ENCODE measurements around the gene S100A12. TPM values are rescaled to one million over a fixed set of nuclear protein-coding genes. Genes with fewer than 3 reads are reported as not detected.

Gene S100A12
- total and polyA plus RNA-seq, 9 of the 15 experiments (the other 6 are each of a cell fraction or from before 2014, with no cell fraction given): not detected

DNA sequence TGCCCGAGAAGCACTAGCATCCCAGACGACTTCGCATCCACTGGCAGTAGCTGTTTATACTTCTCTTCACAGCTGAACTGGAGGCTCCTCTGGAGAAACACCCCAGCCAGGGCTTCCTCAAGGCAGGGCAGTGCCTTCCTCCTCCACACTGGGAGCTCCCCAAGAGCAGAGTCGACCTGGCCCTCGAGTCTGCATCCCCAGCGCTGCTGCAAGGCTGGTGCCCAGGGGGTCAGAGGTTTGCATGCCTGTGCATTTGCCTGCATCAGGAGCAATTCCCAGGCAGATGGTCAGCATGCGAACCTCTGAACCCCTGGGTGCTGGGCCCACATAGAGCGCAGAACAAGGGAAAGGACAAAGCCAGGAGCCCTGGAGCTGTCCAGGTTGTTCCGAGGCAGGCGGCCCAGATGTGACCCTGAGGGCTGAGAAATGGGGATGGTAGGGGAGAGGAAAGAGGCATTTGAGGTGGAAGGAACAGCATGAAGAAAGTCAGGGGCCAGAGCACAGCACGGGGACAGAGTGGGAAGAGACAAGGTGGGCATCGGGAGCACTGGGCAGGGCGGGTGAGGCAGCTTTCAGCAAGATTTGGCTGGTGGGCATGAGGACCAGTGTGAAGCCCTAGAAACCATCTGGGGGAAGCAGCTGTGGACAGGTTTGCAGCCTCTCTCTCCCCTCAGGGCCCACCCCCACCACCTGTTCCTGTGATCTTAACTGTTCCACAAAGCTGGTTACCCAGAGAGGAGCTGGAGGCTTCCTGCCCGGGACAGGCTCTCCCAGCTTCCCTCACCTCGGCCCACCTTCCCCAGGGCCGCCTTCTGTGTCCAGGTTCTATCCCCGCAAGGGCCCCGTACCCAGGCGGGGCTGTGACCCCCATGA lies 21.9 kb upstream of the S100A12 start (continued):
- TF ChIP-seq KLF1 (tag; IDR thresholded peaks at IDR 0.05): no peak
- TF ChIP-seq, protein P1, sequence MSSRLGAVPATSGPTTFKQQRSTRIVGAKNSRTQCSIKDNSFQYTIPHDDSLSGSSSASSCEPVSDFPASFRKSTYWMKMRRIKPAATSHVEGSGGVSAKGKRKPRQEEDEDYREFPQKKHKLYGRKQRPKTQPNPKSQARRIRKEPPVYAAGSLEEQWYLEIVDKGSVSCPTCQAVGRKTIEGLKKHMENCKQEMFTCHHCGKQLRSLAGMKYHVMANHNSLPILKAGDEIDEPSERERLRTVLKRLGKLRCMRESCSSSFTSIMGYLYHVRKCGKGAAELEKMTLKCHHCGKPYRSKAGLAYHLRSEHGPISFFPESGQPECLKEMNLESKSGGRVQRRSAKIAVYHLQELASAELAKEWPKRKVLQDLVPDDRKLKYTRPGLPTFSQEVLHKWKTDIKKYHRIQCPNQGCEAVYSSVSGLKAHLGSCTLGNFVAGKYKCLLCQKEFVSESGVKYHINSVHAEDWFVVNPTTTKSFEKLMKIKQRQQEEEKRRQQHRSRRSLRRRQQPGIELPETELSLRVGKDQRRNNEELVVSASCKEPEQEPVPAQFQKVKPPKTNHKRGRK (tag; IDR thresholded peaks at IDR 0.05): no peak
- TF ChIP-seq NUFIP1 (IDR thresholded peaks at IDR 0.05; ENCODE audit: partially characterized antibody): no peak
- no peak for TF ChIP-seq PHB2 (IDR thresholded peaks at IDR 0.05; ENCODE audit: low read depth)
- no peak for TF ChIP-seq ZBTB7A (IDR thresholded peaks at IDR 0.05; ENCODE audit: borderline replicate concordance, control insufficient read depth, low read depth, low read length)
- no peak for TF ChIP-seq ZHX1 (conservative IDR thresholded peaks at IDR 0.05; ENCODE audit: low read length)
- no peak for TF ChIP-seq TBP (optimal IDR thresholded peaks at IDR 0.05; ENCODE audit: low read depth, low read length)
- no peak for TF ChIP-seq MAX (CRISPR knock-in tag; IDR thresholded peaks at IDR 0.05)
